Smooth muscle cell (in vitro differentiated cells): ENCODE measurements around the gene WEE2. TPM values are rescaled to one million over a fixed set of nuclear protein-coding genes. Genes with fewer than 3 reads are reported as not detected.

ENCODE experiments used
- DNase-seq: peaks from one replicate; lab custom pipeline; 2025; ENCODE audit not compliant: unreplicated experiment; lab: John Stamatoyannopoulos, UW
- H2AFZ ChIP-seq: fragments of 200-600 bp; sonication (generic); 2 replicates; pipeline ENCODE4 v1.6.0; 2016; ENCODE audit warnings: antibody characterized with exemption, low read depth, mild to moderate bottlenecking
- H3F3A ChIP-seq: fragments of 200-600 bp; sonication (generic); 2 replicates; pipeline ENCODE4 v1.6.0; 2017; ENCODE audit warnings: antibody characterized with exemption, low read depth
- H3K27ac ChIP-seq: fragments of 200-600 bp; sonication (generic); 2 replicates; pipeline ENCODE4 v1.5.1; 2016; ENCODE audit warnings: low read depth, mild to moderate bottlenecking
- H3K27me3 ChIP-seq: fragments of 200-600 bp; sonication (generic); 2 replicates; pipeline ENCODE4 v1.6.1; 2016; ENCODE audit warnings: low read depth, mild to moderate bottlenecking
- H3K36me3 ChIP-seq: fragments of 200-600 bp; sonication (generic); 2 replicates; pipeline ENCODE4 v1.5.1; 2016; ENCODE audit warnings: low read depth
- H3K4me1 ChIP-seq: fragments of 200-600 bp; sonication (generic); 2 replicates; pipeline ENCODE4 v1.5.1; 2016; ENCODE audit warnings: low read depth
- H3K4me2 ChIP-seq: fragments of 200-600 bp; sonication (generic); 2 replicates; pipeline ENCODE4 v1.6.0; 2016; ENCODE audit warnings: mild to moderate bottlenecking
- H3K4me3 ChIP-seq: fragments of 200-600 bp; sonication (generic); 2 replicates; pipeline ENCODE4 v1.5.1; 2016; ENCODE audit warnings: mild to moderate bottlenecking
- H3K79me2 ChIP-seq: fragments of 200-600 bp; sonication (generic); 2 replicates; pipeline ENCODE4 v1.6.0; 2016; ENCODE audit warnings: low read depth, mild to moderate bottlenecking
- H3K9ac ChIP-seq: fragments of 200-600 bp; sonication (generic); 2 replicates; pipeline ENCODE4 v1.6.0; 2016; ENCODE audit warnings: low read depth
- H3K9me3 ChIP-seq: fragments of 200-600 bp; sonication (generic); replicated peaks from 2 replicates; pipeline ENCODE4 v1.5.1; 2016; ENCODE audit warnings: low read depth
- H4K20me1 ChIP-seq: fragments of 200-600 bp; sonication (generic); 2 replicates; pipeline ENCODE4 v1.6.0; 2016; ENCODE audit warnings: low read depth
- WGBS: methylation state at CpG from one replicate; pipeline ENCODE4 v1.1.7; 2016; ENCODE audit warnings: low lambda C conversion rate; 5-methylcytosine and 5-hydroxymethylcytosine counted together
- polyA plus RNA-seq: library from polyadenylated mRNA; unstranded; fragments of >200 nt; fragmentation: Nextera tagmentation; extraction: Ambion mirVana; gene quantifications from 2 replicates; pipeline ENCODE4 v1.2.1, GENCODE V29; 2016
- total RNA-seq: library from RNA; depleted of rRNA; stranded (reverse); fragments of >200 nt; gene quantifications from 2 replicates; pipeline ENCODE4 v1.2.3, GENCODE V29; 2014
- TF ChIP-seq, protein P1 (sequence below): fragments of 200-600 bp; sonication (generic); IDR thresholded peaks from 2 replicates; pipeline ENCODE4 v1.5.1; 2017; ENCODE audit warnings: borderline replicate concordance, mild to moderate bottlenecking, antibody characterized with exemption; ENCODE audit not compliant: insufficient read depth, poor library complexity, severe bottlenecking

WEE2 gene
- total and polyA plus RNA-seq, 2 experiments from 2014 or later: not detected

DNA sequence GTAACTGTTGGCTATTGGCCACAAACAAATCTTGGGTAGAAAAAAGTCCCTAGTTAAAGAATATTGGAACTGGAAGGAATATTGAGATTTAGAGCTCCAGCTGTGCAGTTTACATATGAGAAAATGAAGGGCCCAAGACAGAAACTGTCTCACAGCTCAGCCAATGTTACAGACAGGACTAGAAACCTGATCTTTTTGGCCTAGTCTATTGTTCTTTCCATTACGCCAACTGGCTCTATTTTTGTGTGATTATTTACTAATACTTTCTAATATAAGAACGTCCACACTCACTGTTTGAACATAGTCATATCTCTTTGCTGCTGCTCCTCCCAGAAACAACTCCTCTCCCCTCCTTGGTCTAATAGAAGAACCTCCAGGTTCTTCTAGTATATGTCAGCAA lies 1.2 kb downstream of the WEE2 start:
- Histone ChIP-seq H3K9me3 (no peaks in the 10 kb centered on the region), H4K20me1 (no peaks in the 10 kb centered on the region), H3K27me3 (no peaks in the 10 kb centered on the region), H3K9ac (no peak overlapping the region), H3F3A (no peaks in the 10 kb centered on the region), H3K4me1 (peaks cover 10% of the 10 kb centered on the region), H3K27ac (no peak overlapping the region), H3K4me2 (no peak overlapping the region), H2AFZ (no peak overlapping the region), H3K4me3 (no peak overlapping the region), H3K36me3 (no peaks in the 10 kb centered on the region), H3K79me2 (no peaks in the 10 kb centered on the region)
- DNase-seq: no peak
- TF ChIP-seq, protein P1, sequence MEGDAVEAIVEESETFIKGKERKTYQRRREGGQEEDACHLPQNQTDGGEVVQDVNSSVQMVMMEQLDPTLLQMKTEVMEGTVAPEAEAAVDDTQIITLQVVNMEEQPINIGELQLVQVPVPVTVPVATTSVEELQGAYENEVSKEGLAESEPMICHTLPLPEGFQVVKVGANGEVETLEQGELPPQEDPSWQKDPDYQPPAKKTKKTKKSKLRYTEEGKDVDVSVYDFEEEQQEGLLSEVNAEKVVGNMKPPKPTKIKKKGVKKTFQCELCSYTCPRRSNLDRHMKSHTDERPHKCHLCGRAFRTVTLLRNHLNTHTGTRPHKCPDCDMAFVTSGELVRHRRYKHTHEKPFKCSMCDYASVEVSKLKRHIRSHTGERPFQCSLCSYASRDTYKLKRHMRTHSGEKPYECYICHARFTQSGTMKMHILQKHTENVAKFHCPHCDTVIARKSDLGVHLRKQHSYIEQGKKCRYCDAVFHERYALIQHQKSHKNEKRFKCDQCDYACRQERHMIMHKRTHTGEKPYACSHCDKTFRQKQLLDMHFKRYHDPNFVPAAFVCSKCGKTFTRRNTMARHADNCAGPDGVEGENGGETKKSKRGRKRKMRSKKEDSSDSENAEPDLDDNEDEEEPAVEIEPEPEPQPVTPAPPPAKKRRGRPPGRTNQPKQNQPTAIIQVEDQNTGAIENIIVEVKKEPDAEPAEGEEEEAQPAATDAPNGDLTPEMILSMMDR: no peak
- 86% methylated on average over 2 of the region's 2 CpGs for WGBS

DNA sequence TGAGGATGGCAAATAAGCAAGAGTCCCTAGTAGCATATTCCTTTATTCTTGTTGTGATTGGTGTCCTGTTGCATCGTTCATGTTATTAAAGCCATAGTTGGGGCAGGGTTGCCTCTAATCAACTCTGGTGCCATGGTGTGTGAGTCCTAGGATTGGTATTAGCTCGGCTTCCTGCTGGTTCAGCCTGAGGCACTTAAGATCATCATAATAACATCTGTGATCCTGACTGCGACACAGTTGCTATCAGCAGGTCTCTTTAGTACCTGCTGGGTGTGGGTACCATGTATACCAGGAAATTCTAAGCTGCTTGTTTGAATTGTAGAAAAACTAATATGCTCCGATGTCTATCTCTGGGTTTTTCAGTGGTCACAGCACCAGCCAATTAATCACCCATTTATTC lies 1.6 kb downstream of the WEE2 start:
- TF ChIP-seq, protein P1: no peak
- H3K4me3 ChIP-seq: no peak overlapping the region
- no peaks in the 10 kb centered on the region for H4K20me1 ChIP-seq
- DNase-seq: no peak
- no peaks in the 10 kb centered on the region for H3K36me3 ChIP-seq
- H3K27ac ChIP-seq: no peak overlapping the region
- WGBS: 88% methylated on average over 4 of the region's 4 CpGs
- H3K9ac ChIP-seq: no peak overlapping the region
- H3K79me2 ChIP-seq: no peaks in the 10 kb centered on the region
- H3F3A ChIP-seq: no peaks in the 10 kb centered on the region
- peaks cover 6% of the 10 kb centered on the region for H3K4me1 ChIP-seq
- no peaks in the 10 kb centered on the region for H3K27me3 ChIP-seq
- no peak overlapping the region for H3K4me2 ChIP-seq
- H2AFZ ChIP-seq: no peak overlapping the region
- no peaks in the 10 kb centered on the region for H3K9me3 ChIP-seq

DNA sequence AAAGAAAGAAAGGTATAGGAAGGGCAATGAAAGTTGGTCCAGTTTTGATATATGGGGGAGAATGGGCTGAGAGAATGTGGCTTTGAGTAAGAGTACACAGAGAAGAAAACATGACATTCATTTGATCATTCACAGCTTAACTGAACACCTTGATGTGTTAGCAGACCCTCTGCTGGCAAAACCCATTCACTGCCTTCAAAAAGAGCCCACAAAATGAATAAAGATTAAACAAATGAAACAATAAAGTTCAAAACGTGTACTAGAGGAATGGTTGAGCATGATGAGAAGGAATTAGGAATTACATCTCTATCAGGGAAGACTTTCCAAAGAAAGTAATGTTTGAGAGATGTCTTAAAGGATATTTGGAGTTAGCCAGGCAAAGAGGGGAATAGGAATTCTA lies 2.1 kb downstream of the WEE2 start:
- Histone ChIP-seq H4K20me1 (no peaks in the 10 kb centered on the region), H3K27me3 (no peaks in the 10 kb centered on the region), H3K4me2 (no peak overlapping the region), H3K4me1 (peaks cover under 1% of the 10 kb centered on the region), H3K27ac (no peak overlapping the region), H2AFZ (no peak overlapping the region), H3F3A (no peaks in the 10 kb centered on the region), H3K9ac (no peak overlapping the region), H3K36me3 (no peaks in the 10 kb centered on the region), H3K4me3 (no peak overlapping the region), H3K9me3 (no peaks in the 10 kb centered on the region), H3K79me2 (no peaks in the 10 kb centered on the region)
- TF ChIP-seq, protein P1: no peak
- 63% methylated on average over 1 of the region's 1 CpG for WGBS
- no peak for DNase-seq

DNA sequence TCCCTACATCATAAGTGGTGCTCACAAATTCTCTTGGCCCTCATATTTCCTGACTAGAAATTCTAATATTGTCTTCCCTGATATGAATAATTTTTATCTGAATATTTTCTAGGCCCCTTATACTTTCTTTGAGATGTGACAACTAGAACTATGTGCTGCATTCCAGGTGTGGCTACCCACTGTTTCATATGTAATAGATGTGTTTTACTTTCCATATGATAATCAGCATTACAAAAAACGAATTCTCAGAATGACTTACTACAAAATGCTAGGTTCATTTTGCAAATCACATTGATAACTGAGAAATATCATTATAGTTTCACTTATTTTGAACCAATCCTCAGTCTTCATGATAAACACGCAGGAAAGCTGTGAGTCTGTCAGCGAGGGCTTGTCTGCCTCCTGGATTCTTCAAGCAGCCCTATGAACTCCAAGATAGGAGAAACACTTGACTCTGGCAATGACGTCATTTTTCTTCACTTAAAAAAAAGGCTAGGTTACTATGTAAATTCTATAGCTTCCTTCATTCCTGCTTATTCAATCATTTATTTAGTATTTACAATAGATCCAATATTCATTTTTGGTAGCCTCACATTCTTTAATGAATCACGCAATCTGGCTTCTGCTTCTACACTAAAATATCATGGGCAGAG lies 4.6 kb downstream of the WEE2 start:
- no peaks in the 10 kb centered on the region for H3K79me2 ChIP-seq
- no peak overlapping the region for H3K27ac ChIP-seq
- no peaks in the 10 kb centered on the region for H3F3A ChIP-seq
- no peak overlapping the region for H3K9ac ChIP-seq
- peaks cover 4% of the 10 kb centered on the region for H3K27me3 ChIP-seq
- H3K36me3 ChIP-seq: no peaks in the 10 kb centered on the region
- no peaks in the 10 kb centered on the region for H3K4me1 ChIP-seq
- H2AFZ ChIP-seq: no peak overlapping the region
- H4K20me1 ChIP-seq: no peaks in the 10 kb centered on the region
- H3K9me3 ChIP-seq: no peaks in the 10 kb centered on the region
- DNase-seq: no peak
- H3K4me3 ChIP-seq: no peak overlapping the region
- H3K4me2 ChIP-seq: no peak overlapping the region
- 87% methylated on average over 5 of the region's 5 CpGs for WGBS
- TF ChIP-seq, protein P1: no peak
